Left lobe of liver (tissue), 2 donors: Measurements from ENCODE around the gene C10orf67. TPM values are rescaled to one million over a fixed set of nuclear protein-coding genes. Genes with fewer than 3 reads are reported as not detected.
A peak's percentile ranks its signal among the peaks of the same experiment; 100 is the strongest.
"Not testable (repeated sequence)": the region's sequence is repeated elsewhere in the genome, so short reads cannot be mapped to it uniquely, and the experiment has no call there.

Experiments used
- ATAC-seq: fragments of 200-7000 bp; cut with Tn5 transposase; one replicate; pipeline ENCODE4 v1.9.1; 2020; ENCODE audit warnings: mild to moderate bottlenecking, moderate library complexity
- DNase-seq: peaks from one replicate; pipeline ENCODE4 v3.0.0-alpha.2; 2020; ENCODE audit warnings: low spot score
- total RNA-seq: library from RNA; stranded (reverse); gene quantifications from one replicate; pipeline ENCODE4 v1.2.1, GENCODE V29; 2021
- donor health status: DM: no; HTN: no; CAD: no; lungs with moderate emphysema.
- donor health status: DM: no; HTN: yes; CAD: no.

C10orf67 gene
- total RNA-seq, 1 donor from 2014 or later, result not detected

- ATAC-seq, result no peak
- no peak for DNase-seq
Observed at GRCh38 chr10:23362879-23363792, 18.5 kb upstream of the C10orf67 start.

- no peak for DNase-seq
- ATAC-seq, result no peak
Observed at GRCh38 chr10:23362069-23362830, 17.7 kb upstream of the C10orf67 start.

GRCh38 chr10:23361665-23362064, 17.1 kb upstream of the C10orf67 start:
- DNase-seq, result no peak
- no peak for ATAC-seq

- DNase-seq (no peak), ATAC-seq (no peak)
Observed at GRCh38 chr10:23359692-23360380, 15.2 kb upstream of the C10orf67 start.

GRCh38 chr10:23358357-23358756, 13.8 kb upstream of the C10orf67 start:
- DNase-seq, result no peak
- ATAC-seq, result no peak

- ATAC-seq (peak; percentile 80), DNase-seq (no peak)
Observed at GRCh38 chr10:23354630-23355279, 10.2 kb upstream of the C10orf67 start.

GRCh38 chr10:23351926-23352519, 7.4 kb upstream of the C10orf67 start:
- DNase-seq (no peak), ATAC-seq (no peak)

GRCh38 chr10:23350706-23351105, 6.1 kb upstream of the C10orf67 start:
- DNase-seq, ATAC-seq: not testable (repeated sequence)

- ATAC-seq, result no peak
Observed at GRCh38 chr10:23345861-23346260, 1.3 kb upstream of the C10orf67 start.

GRCh38 chr10:23343591-23344240, 881 bp downstream of the C10orf67 start:
- DNase-seq, result peak; percentile 58
- peak; percentile 75 for ATAC-seq

More at GRCh38 chr10:23345861-23346260, 1.3 kb upstream of the C10orf67 start:
- DNase-seq, result no peak

GRCh38 chr10:23342213-23342884, 2.2 kb downstream of the C10orf67 start:
- no peak for DNase-seq
- ATAC-seq, result no peak

GRCh38 chr10:23341004-23341403, 3.6 kb downstream of the C10orf67 start:
- ATAC-seq (no peak), DNase-seq (no peak)

GRCh38 chr10:23340354-23340753, 4.2 kb downstream of the C10orf67 start:
- no peak for DNase-seq
- no peak for ATAC-seq

- no peak for DNase-seq
- no peak for ATAC-seq
Observed at GRCh38 chr10:23338886-23339285, 5.7 kb downstream of the C10orf67 start.

GRCh38 chr10:23338155-23338828, 6.3 kb downstream of the C10orf67 start:
- peak; percentile 100 for ATAC-seq
- DNase-seq, result peak; percentile 55

GRCh38 chr10:23337616-23338015, 7.0 kb downstream of the C10orf67 start:
- ATAC-seq, result no peak
- no peak for DNase-seq

GRCh38 chr10:23331567-23332301, 12.9 kb downstream of the C10orf67 start:
- no peak for DNase-seq
- ATAC-seq, result no peak

- no peak for ATAC-seq
- DNase-seq, result no peak
Observed at GRCh38 chr10:23330948-23331347, 13.6 kb downstream of the C10orf67 start.
